ENCODE data around the gene GRM7.

Gene GRM7

DNA sequence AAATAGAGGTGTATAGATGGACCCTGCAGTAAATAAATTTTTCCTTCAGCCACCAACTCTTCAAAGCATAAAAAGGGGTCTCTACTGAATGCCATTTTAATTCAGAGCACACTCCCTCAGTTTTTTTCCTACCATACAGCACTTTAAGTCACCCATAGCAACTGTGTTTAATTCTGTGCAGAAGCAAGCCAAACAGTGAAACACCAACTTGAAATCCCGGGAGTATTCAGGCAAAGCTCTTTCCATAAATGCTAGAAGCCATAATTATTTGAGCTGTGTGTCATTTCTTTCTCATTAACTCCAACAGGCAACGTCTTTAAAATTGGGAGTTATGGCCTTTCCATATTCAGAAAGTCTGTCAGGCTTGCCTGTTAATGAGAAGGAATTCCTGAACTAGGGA lies 562.1 kb downstream of the GRM7 start:
- no peak for DNase-seq

DNA sequence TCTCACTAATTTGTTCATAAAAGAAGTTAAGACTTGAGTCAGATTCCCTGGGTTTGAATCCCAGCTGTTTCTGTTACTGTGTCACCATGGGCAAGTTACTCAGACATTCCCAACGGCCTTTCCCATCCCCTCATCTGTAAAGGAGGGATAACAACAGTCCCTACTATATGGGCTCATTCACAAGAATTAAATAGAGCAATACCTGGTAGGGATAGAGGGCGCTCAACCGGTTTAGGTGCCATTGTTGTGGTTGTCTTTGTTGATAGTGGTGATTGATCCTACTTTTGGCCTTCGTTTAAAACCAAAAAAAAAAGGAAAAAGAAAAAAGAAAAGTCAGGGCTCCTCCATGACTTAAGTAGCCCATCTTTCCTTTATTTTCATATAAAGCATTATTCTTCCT lies 563.1 kb downstream of the GRM7 start:
- DNase-seq, result no peak

DNA sequence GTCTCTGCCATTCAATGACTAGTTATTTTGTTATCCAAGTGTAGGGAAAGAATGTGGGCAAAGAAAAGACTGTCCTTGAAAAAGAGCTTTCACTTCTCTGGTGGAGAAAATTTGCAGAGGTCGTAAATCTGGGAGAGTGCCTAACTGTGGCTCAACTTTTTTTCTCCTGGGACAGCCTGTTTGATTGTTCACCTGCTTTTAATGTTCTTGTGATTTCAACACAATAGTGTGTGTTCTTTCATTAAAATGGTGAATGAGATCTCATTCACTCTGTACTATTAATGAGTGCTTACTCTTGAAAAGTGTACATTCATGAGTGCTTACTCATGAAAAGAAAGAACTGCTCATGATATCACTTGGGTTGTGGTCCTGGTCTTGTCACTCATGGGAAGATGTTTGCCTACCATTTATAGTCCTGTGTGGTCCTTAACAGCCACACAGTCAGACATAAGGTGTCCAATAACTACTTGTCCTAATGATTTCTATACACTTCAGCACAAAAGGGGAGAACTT lies 567.3 kb downstream of the GRM7 start:
- no peak for DNase-seq

DNA sequence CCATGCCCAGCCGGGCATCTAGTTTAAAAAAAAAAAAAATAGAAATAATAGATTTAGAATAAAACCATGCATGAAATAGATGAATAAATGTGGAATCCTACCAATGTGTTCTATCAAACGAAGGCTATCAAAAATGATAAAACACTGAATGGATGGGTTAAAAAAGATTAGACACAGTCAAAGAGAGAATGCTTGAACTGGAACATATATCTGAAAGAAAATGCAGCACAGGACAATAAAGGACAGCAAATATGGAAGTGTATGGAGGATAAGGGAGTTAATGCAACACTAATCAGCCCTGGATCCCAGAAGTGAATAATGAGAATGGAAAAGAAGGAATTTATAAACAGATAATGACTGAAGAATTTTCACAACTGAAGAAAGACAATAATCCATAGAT lies 571.7 kb downstream of the GRM7 start:
- DNase-seq, result no peak

GRCh38 chr3:7433073-7433472 lies 572.2 kb downstream of the GRM7 start:
- no peak for DNase-seq

GRCh38 chr3:7436542-7436941 lies 575.6 kb downstream of the GRM7 start:
- no peak for DNase-seq

DNA sequence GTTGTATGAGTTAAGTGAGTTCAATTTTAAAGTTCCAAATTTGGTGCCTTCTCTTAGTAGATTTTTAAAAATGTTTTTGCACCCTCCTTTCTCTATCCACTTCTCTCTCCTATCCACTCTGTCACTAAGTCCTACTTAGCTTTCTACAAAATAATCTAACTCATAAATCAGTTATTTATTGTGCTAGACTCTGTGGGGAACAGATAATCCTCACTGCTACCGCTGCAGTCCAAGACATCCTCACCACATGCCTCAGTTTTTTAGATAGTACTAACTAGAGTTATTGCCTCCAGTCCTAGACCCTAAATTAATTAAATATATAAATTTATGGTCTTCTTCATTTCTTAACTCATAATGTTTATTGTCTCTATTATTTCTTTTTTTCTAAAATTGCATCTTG lies 576.3 kb downstream of the GRM7 start:
- no peak for DNase-seq

GRCh38 chr3:7439101-7439680 lies 578.3 kb downstream of the GRM7 start:
- DNase-seq, result no peak

- DNase-seq, result no peak
Observed at GRCh38 chr3:7444886-7445285, 584.0 kb downstream of the GRM7 start.

- DNase-seq, result no peak
Observed at GRCh38 chr3:7445331-7445730, 584.4 kb downstream of the GRM7 start.

GRCh38 chr3:7447197-7447769 lies 586.4 kb downstream of the GRM7 start:
- no peak for DNase-seq

- no peak for DNase-seq
Observed at GRCh38 chr3:7456386-7456785, 595.5 kb downstream of the GRM7 start.

DNA sequence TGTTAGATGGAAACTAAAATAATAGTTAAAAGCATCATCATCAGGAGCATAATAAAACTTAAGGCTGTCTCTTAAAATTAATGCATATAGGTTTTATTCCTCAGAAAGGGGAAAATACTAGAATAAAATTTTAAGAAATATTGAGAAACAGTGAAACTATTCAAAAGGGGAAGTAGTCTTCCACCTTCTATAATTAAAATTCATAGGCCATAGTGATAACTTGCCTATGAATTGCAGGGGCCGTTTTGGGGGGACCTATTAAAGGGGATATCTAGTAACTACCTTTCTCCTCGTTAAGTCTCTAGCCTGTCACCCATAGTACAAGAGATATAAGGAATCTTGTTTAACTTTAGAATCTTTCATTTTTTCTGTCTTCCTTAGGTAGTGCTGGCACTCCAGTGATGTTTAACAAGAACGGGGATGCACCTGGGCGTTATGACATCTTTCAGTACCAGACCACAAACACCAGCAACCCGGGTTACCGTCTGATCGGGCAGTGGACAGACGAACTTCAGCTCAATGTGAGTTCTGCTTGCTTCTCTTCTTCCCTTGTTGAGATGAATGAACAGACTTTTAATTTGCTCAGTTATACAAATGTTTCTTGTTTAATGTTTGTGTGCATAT lies 600.4 kb downstream of the GRM7 start:
- no peak for DNase-seq

- DNase-seq, result no peak
Observed at GRCh38 chr3:7469866-7470265, 609.0 kb downstream of the GRM7 start.

GRCh38 chr3:7484636-7485035 lies 623.7 kb downstream of the GRM7 start:
- DNase-seq, result no peak

- no peak for DNase-seq
Observed at GRCh38 chr3:7487763-7488162, 626.8 kb downstream of the GRM7 start.

- DNase-seq, result no peak
Observed at GRCh38 chr3:7489417-7489816, 628.5 kb downstream of the GRM7 start.

- DNase-seq, result no peak
Observed at GRCh38 chr3:7498715-7499114, 637.8 kb downstream of the GRM7 start.

DNA sequence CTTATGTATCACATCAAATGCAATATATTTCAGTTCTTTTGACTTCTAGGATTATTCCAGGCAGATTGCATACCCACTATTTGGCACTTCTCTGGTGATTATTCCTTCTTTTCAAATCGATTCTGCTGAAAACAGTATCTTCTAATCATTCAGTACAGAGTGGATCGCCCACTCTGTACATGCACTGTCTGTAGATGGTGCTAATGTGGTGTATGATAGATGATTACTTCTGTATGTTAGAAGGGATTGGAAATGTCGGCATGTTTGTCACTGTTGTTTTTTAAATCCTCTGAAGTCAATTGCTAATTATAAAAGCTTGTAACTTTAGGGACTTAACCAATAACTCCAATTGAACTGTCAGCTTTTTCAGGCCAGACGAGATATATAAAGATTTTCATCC lies 642.5 kb downstream of the GRM7 start:
- no peak for DNase-seq

- DNase-seq, result no peak
Observed at GRCh38 chr3:7504886-7505775, 644.2 kb downstream of the GRM7 start.

- no peak for DNase-seq
Observed at GRCh38 chr3:7506606-7507180, 645.8 kb downstream of the GRM7 start.

DNA sequence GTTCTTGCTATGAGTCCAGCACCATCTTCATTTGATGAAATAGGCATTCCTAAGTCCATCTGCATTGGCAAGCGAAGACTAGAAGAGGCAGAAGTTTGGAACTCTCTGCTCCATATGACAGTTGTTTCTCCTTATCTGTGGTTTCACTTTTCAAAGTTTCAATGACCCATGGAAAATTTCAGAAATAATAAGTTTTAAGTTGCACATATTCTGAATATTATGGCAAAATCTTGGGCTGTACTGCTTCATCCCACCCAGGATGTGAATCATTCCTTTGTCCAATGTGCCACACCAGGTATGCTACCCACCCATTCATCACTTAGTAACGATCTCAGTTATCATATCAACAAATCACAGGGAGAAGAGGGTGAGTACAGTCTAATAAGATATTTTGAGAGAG lies 647.9 kb downstream of the GRM7 start:
- no peak for DNase-seq

DNA sequence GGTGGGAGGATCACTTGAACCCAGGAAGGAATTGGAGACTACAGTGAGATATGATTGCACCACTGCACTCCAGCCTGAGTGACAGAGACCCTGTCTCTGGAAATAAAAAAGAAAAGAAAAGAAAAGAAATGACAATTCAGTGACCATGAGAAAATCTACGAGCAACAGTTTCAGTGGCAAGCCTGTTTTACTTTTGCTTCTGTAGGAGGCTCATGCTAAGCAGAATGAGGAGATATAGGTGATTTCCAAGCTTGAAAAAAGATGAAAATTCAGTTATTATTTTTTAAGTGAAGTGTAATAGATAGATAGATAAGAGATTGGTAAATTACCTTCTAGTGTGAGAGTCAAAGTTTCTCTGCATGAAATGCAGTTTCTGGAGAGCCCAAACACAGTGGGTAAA lies 651.1 kb downstream of the GRM7 start:
- DNase-seq, result no peak
